Activated CD8-positive, alpha-beta memory T cell treated with anti-CD3 and anti-CD28 coated beads, Interleukin-2, amount 50 U/mL, for 24 hours (primary cell): ENCODE results near the gene MAP2K5.

Experiments
- DNase-seq: peaks from one replicate; pipeline ENCODE4 v3.0.0-alpha.2; 2020; ENCODE audit errors: extremely low read depth

The MAP2K5 gene

DNA sequence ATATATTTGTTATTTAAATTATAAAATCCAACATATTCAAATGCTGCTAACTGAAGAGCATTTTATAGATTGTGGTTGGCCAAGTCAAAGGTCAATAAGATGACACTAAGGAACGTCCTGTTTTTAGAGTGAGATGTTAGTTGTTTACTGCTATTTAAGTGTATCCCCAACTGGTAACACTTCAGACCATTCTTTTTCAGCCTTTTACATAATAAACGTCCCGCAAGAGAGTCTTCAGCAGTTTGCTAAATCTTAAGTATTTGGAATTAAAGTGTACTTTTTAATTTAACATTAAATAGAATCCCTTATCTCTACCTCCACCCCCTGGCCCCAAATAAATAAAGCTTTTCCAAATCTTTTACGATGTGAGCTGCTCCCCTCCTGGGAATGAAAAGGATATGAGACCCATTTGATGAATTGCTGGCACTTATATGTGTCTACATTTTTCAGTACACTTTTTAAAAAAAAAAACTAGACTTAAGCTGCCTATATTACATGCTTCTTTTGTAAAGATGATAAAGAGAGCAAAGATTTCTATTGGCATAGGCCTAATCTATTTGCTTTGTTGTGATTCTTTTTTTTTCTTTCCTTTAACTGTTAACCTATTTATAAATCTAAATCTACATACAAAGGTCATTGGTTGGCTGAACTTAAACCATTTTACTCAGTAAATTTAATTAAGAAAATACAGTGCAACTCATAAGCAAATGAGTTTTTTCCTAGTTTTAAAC, 181.0 kb downstream of the MAP2K5 start:
- no peak for DNase-seq

- no peak for DNase-seq
These were observed 182.3 kb downstream of the MAP2K5 start for GRCh38 chr15:67724691-67725375.

DNA sequence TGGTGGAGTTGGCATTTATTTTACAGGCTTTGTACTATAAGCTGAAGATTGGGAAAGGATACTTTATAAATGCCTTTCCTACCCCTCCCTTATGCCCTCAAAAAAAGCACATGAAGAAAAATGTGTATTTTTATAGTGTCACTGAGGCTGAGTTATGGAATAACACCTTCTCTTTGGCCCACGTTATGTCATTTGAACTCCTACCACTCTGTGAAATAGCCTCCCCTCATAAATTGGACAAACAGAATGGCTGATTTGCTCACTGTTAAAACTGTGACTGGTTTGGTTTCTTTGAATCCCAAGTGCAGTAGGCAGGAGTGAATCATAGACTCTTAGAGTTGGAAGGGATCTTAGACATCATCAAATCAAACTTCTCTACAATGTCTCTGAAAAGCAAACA, 187.6 kb downstream of the MAP2K5 start:
- no peak for DNase-seq

- no peak for DNase-seq
These were observed 188.7 kb downstream of the MAP2K5 start for GRCh38 chr15:67731112-67731721.

GRCh38 chr15:67732164-67732563, 189.7 kb downstream of the MAP2K5 start:
- DNase-seq = no peak

DNA sequence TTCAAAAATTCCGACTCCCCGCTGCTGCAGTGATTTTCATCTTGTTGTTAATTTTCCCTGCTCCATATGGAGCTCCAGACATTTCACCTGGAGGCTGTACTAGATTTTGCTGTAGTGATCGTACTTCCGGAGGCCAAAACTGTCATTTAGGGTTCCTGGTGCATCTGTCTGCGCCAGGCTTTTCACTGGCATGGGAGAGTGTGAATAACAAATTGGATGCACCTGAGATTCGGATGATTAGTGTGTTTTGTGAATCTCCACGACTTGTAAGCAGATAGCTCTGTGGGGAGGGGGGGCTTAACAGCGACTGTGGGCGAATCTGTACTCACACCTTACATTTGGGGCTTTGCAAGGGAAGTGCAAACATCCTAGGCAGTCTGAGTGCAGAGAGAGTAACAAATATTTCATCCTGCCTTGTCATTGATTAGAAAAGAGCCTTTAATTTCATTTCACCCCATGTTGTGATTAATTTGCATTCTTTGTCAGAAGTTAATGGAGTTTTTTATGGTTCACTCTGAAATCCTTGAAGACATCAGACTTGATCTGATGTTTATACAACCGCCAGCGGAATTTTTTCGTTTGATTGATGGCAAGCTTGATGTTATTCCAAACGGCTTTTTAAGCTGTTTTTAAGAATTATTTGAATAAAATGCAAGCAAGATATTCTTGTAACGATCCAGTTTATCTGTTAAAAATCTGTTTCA, 190.3 kb downstream of the MAP2K5 start:
- DNase-seq = no peak

GRCh38 chr15:67735896-67736295, 193.4 kb downstream of the MAP2K5 start:
- DNase-seq = no peak

DNA sequence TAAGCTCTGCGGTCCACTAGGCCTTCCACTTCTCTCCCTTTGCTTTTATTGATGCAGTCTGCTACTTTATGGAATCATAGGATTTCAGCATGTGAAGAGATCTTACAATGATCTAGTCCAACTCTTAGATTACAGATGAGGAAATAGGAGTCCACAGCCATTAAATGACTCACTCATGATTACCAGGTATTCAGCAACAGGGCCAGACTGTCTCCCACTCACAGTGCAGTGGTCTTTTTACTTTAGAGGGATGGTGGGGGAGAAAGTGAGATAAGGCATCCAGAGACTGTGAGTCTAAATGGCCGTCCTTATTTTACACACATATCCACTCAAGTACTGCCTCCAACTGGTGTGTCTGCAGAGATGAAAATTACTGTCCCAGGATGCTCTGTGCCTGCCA, 194.3 kb downstream of the MAP2K5 start:
- no peak for DNase-seq

DNA sequence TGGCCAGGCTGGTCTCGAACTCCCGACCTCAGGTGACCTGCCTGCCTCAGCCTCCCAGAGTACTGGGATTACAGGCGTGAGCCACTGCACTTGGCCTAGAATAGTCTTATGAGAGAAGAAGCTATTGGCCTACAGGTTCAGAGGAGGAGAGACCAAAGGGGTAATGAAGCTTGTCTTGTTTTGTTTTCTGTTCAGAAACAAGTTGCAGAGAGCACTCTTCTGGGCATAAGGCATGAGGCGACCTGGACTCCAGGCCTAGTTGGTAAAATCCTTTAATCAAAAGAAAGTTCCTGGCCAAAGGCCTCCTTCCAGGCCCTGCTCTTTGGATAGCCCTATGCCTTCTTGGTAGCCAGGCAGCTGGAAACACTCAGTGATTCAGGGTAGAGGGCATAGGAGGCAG, 195.6 kb downstream of the MAP2K5 start:
- no peak for DNase-seq

GRCh38 chr15:67740405-67740804, 197.9 kb downstream of the MAP2K5 start:
- no peak for DNase-seq

GRCh38 chr15:67741308-67741707, 198.8 kb downstream of the MAP2K5 start:
- DNase-seq = no peak

DNA sequence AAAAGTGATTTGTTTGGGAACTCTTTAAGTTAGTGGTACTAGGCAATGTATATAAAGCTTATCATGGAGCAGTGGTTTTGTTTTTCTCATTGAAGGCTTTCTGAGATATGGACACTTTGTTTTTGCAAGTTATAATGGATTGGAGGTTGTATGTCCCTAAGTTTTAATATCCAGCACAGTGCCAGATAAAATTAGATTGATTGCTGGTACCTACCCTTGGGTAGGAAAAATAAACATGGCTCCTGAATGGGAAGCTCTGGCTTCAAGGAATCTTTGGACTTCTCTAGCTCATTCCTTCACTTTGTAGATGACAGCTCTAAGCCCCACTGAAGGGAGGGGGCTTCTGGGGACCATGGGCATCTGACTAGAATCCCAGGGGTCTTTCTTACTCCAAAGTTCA, 201.1 kb downstream of the MAP2K5 start:
- DNase-seq = no peak

DNA sequence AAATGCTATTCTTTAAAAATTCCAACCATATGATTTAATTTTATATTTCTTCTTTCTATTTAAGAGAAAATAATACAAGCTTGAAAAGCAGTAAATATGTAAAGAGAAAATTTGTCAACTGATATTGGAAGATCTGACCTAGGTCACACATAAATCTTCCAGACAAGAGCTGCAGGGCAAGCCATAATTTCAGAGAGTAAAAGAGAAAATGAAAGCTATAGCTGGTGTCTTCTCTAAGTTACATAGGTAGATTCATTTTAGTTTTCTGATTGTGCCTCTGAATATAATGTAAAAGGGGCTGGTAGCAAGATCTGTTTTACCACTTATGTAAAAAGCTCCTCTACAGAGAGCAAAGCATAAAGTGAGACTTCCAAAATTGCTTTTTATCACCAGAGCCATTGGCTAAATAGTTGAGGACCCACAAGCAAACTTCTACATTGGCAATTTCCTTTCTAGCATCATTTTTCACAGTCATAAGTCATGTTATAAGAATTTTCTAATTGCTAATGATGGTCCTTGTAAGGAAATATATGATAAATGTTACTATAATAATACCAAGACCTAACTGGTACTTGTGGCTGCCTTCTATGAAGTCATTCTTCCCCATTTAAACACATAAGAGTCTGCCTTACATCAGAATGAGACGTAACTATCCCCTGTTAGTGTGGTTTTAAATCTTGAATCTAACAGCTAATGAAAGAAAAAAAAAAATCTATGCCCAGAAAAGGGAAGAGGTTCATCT, 202.0 kb downstream of the MAP2K5 start:
- DNase-seq = no peak

- DNase-seq = no peak
These were observed 202.8 kb downstream of the MAP2K5 start for GRCh38 chr15:67745073-67746006.

DNA sequence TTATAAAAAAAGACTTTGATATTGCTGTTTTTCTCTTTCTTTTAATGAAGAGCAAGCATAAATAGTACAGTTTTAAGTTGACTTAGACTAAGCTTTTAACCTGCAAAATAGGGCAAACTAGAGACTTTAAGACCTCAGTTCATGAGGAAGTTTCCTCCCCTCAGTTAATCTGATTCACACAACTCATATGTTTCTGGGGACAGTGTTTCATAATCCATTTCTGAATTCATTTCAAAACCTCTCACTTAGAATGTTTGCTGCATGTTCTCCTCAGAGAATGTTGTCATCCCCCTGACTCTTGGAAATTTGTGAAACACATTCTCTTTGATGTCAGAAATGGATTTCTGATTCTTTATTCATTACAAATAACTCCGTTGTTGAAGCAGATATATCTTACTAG, 203.5 kb downstream of the MAP2K5 start:
- no peak for DNase-seq

DNA sequence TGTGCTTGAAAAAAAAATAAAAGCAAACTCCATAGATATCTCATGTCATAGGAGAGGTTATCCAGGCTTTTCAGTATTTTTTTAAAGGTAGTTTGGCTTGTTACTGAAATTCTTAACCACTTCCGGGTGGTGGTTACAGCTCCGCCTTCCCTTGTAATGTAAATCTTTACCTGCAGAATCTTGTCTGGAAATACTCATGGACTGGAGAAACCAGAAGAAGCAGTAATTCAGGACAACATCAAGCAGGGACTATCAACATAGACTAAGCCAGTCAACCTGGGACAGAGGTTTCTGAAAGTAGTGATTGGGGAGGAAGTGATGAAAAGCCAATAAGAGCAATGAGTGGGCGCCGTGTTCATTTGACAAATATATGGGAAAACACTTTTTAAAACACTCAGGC, 203.9 kb downstream of the MAP2K5 start:
- DNase-seq = no peak

DNA sequence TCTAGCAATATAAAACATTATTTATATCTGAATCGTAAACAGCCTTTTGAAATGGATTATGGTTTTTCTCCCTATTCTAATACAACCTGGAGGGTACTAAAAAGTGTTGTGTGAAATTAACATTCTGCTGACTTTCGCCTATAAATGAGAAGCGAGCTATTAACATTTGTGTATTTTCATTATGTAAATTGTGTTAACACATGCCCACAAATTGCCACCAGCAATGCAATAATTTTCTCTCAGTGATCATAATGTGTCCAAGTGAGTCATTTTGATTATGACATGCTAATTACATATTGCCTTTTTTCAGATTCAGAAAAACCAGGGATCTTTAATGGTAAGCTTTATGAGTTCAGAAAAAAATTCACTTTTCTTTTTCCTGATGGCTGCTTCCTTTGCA, 205.4 kb downstream of the MAP2K5 start:
- DNase-seq = no peak

- no peak for DNase-seq
These were observed 207.9 kb downstream of the MAP2K5 start for GRCh38 chr15:67750371-67750770.

GRCh38 chr15:67753891-67754290, 211.4 kb downstream of the MAP2K5 start:
- DNase-seq = no peak

- DNase-seq = no peak
These were observed 212.8 kb downstream of the MAP2K5 start for GRCh38 chr15:67755264-67755663.

DNA sequence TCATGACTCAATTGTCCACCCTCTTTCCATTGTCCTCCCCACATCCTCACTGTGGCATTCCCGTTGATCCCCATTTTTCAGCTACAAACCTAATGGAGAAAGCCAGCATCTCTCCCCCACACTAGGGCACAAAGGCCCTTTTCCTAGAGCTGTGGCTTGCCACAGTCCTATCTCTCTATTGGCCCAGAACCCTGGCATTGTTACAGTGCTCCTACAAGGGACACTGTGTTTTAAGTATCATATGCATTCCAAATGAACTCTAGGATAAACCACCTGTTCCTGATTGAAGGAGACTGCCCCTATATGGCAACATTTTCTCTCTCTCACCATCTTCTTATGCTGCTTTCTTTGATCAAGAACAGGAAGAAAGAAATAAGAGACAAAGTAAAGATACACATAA, 213.4 kb downstream of the MAP2K5 start:
- DNase-seq = no peak
